SIG-M5 treated with dmso at 0.1 percent for 504 hours (cell line): ENCODE results near the gene FHL1.
"Not testable (repeated sequence)": the region's sequence is repeated elsewhere in the genome, so short reads cannot be mapped to it uniquely, and the experiment has no call there.

ENCODE experiments used
- DNase-seq: peaks from one replicate; lab custom pipeline; 2025; ENCODE audit not compliant: unreplicated experiment; lab: John Stamatoyannopoulos, UW

The FHL1 gene

DNA sequence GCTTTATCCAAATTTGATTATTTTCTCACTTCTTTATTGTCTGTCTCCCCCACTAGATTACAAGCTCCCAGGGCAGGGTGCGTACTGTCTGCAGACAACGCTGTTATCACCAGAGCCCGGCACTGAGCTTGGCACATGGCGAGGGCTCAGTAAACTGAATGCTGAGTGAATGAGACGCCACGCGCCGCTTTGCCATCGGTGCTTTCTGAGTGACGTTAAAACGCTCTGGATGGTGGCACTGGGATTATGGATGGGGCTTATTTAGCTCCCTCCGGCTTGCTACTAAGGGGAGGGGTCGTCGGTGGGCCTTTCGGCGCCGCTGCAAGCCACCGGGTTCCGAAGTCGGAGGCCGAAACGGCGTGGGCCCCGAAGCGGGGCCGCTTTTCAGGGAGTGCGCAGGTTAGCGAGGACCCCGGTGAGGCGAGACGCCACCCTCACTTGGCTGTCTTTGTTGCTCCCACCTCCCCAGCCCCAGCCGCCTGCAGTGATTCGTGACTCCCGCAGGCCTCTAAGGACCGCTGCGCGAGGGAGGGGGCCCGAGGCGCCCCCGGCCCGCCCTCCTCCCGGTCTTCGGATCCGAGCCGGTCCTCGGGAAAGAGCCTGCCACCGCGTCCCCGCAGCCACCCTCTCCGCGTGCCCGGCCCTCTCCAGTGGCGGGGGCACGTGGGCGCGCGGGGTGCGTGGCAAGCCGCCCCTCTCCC, 569 bp upstream of the FHL1 start:
- DNase-seq = no peak

DNA sequence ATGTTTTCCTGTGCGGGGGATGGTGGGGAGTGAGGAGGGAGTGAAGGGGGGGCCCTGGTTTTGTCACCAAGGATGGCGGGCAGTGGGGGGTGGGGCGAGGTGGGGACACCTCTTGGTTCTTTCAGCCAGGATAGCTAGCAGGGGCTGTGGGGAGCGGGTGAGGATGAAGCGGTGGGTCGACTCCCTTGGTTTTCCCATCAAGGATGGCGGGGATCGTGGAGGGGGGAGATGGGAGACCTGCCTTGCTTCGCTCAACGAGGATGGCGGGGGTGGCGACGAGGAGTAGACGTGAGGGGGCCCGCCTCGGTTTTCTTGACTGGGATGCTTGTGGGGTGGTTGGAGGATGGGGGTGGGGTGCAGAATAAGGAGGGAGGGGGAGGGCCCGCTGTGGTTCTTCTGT, 643 bp downstream of the FHL1 start:
- DNase-seq = no peak

DNA sequence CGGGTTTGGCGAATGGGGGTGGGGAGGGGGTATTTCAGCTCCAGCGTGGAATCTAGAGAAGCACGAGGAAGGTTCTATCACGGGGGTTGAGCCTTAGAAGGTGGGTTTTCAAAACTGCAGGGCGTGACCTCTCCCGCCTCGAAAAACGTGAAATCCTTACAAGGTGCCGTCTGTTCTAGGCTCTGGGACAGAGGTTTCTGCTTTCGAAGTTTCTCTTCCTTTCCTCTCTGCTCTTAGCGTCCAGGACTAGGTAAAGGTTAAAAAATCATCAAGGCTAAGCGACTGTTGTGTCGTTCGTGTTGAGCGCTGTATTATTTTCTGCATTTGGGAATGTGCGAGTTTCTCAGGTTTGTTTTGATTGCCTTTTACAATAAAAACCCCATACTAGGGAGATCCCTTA, 1.1 kb downstream of the FHL1 start:
- no peak for DNase-seq

DNA sequence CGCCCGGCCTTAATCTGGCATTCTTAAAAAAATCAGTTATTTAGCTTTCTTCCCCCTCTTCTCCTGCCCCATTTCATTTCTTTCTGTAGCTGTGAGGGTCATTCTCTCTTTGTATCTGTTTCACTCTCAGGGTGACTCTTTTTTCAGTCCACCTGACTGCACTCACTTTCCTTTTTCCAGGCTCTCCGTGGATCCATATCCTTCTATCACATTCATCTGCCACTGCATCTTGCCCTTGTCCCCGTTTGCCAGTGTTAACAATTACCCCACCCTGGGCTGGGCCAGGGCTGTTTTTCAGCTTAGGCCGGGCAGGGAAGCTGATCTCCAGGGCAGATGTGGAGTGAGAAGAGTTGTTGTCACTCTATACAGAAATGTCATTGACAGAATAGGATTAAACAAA, 7.7 kb downstream of the FHL1 start:
- no peak for DNase-seq

DNA sequence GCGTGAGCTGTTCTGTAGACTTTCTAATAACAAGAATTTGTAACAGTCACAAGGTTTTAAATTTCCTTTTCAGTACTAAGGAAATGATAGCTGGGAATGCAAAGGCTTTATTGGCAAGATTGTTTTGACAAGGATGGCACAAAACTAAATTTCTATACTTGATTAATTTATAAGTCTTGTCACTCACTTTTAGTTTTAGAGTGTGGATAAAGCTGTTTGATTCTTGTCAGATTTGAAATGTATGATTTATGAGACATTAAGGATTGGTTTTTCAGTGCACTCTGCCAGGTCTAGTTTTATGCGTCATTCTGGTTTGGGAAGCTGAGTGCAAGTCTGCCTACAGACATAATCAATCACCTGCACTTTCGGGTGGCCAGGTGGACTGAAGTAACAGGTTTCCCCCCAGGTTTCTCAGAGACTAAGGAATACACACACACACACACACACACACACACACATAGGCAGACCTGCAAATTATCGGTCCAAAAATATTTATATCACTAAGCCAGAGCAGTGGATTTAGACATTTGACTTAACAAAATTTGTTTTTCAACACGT, 9.3 kb downstream of the FHL1 start:
- no peak for DNase-seq

DNA sequence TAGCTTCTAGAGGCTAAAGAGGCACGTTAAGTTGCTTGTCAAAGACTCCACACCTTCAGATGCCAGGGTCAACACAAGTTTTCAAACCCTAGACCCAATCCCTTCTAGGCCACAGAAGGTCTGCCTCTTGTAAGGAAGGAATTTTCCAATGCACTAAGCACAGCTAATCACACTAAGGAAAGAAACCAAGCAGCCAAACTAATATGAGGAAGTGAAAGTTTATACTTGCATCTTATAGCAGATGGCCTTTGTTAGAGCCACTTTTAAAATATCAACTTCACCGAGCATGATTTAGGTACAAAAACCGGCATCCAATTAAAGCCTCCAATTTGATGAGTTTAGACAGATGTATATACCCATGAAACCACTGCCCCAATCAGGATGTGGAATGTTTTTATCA, 9.9 kb downstream of the FHL1 start:
- DNase-seq = peak; percentile 16

DNA sequence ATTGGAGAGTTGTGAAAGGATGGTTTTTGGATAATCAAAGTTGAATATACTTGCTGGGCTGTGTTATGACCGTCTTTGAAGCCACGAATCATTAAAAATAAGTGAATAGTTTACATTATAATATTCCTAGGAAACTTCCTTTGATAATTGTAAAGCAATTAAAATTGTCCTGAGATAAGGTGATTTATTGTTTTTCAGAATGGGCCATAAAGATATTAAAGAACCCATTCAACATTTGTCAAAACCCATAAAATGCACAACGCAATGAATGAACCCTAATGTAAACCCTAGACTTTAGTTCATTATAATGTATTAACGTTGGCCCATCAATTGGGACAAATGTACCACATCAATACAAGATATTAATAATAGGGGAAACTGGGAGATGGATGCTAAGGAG, 11.4 kb downstream of the FHL1 start:
- no peak for DNase-seq

DNA sequence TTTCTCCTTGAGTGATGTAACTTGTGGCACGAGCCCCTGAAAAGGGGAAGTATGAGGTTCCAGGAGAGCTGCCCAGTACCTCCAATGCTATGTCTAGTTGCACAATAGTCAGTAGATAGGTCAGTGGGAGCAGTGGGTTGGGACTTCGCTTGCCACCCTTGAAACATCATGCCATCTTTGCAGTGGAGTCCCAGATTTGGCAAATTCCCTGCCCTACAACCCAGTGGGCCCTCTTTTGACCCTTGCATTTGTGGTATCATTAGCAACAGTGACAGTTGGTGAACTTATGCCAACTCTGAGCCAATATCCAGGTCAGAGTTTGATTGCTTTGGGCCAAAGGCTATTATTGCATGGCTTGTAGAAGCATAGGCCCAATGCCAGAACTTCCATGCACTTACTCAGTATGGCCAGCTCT, 12.3 kb downstream of the FHL1 start:
- DNase-seq = peak; percentile 44

DNA sequence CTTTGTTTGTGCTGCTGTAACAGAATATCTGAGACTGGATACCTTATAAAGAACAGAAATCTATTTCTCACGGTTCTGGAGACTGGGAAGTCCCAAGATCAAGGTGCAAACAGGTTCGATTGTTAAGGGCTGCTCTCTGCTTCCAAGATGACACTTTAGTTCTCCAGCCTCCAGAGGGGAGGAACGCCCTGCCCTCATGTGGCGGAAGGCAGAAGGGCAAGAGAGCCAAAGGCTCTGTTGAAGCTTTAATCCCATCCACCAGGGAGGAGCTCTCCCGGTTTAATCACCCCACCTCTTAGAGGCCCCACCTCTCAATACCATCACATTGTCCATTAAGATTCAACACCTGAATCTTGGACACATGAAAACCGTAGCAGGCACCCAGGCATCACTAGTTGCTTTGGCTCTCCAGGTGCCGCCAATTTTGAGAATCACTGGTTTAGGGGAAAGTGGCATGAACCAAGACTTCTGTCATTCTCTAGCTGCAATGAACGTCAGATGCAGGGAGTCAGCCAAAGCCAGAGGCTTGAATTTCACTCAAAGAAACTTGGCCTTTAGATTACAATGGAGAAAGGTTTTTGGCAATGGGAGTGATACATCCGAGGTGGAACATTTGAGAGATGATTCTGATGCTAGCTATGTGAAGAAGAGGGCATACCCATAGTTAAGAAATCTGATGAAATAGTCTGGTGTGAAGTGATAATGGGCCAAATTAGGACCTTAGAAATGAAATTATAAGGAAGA, 15.7 kb downstream of the FHL1 start:
- peak; percentile 20 for DNase-seq

DNA sequence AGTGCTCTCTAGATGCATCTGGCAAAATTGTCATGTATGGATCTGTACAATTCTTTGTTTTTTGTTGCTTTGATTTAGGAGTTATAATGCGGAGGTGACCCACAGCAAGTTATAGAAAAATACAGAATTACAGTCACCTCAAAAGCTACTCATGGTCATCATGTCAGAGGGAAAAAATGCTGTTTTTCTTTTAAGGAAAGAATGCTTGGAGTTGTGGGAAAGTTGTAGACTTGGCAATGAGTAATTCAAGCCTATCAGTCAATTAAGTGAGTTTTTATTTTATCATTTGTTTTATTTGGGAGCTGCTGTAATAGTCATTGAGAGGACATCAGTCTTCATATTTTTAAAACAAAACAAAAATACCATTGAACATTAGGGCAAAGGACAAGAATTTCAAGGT, 16.4 kb downstream of the FHL1 start:
- DNase-seq = no peak

DNA sequence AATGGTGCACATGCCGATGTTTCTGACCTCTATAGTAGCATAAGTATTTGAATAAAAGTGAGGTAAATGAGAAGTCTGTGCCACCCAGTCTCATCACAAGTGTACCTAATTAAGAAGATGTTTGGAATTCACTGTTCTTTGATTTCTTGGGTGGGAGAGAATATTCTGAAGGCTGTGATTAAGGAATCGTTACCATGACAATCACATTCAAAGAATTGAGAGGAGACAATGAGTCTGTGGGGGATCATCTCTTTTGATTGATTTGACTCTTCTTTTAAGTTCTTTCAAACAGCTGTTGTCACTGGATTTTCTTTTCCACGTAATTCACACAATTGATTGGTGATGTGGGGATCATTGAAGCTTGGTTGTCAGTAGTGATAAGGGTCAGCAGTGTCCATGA, 18.1 kb downstream of the FHL1 start:
- DNase-seq = no peak

DNA sequence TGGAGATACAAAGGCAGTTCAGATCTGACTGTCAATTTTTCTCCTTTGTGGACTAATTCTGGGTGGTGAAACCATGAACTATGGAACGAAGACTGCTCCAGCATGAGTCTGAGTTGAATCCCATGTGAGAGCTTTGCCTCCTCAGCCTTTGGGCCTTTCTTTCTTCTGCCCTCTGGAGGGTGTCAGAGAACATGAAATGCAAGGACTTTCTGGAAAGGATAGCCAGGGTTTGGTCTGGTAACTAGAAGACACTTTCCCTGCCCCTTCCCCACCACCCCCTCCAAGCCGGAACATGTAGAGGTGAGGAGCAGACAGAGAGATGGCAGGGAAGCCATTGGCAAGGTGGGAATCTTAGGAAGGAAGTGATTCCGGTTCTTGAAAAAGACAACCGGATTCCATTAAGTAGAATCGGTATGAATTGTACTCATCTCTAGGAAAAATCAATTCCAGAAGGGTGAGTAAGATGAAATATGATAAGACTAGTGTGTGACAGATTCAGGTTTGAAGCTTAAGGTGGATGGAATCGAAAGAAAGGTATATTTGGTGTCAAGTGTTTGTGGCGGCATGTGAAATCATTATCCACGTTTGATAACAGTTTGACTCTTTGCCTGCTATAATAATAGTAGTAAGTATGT, 19.0 kb downstream of the FHL1 start:
- DNase-seq = no peak

DNA sequence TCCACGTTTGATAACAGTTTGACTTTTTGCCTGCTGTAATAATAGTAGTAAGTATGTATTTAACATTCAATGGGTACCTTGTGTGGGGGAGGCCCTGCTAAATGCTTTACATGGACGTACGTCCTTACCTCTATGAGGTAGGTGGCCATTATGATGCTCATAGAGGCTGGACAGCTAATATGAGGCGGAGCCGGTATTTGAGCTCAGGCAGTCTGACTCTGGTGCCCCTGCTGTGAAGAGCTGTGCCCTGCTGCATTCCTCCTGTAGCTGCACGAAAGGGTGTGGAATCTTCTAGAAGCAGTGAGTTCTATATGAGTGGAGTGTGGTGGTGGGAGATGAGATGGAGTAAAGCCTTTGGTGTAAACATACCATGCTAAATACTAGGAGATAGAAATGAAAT, 20.7 kb downstream of the FHL1 start:
- not testable (repeated sequence) for DNase-seq

DNA sequence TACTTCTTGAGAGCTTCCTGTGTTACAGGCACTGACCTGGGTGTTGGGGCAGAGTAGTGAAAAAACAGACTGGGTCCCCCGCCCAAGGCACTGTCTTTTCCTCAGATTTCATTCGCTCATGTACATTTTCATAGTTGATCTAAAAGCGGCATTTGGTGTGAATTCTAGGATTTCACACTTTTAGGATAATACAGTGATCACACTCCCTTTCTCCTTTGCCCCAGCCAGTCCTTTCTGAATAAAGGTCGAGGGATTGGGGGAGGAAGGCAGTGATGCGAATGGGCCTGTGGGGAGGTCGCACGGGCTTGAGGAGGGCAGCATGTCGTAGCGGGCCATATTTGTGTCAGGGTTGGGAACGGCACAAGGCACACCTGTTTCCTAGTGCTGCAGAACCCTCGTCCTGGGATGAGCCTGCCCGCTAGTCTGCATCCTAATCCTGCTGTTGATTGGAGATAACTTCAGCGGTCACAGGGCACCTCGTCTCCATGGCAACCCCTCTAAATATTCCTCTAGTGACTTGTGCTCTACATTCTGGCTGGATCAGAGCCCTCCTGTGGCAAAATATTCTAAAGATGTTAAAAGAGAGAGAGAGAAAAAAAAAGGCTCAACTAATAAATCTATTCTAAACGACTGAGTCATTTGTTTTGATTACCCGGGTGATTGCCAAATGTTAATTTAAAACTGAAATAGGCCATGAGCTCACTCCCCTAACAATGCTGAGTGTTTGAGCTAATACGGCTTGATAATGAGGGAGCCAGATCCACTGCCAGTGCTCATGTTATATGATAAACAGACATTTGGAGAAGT, 21.8 kb downstream of the FHL1 start:
- no peak for DNase-seq

DNA sequence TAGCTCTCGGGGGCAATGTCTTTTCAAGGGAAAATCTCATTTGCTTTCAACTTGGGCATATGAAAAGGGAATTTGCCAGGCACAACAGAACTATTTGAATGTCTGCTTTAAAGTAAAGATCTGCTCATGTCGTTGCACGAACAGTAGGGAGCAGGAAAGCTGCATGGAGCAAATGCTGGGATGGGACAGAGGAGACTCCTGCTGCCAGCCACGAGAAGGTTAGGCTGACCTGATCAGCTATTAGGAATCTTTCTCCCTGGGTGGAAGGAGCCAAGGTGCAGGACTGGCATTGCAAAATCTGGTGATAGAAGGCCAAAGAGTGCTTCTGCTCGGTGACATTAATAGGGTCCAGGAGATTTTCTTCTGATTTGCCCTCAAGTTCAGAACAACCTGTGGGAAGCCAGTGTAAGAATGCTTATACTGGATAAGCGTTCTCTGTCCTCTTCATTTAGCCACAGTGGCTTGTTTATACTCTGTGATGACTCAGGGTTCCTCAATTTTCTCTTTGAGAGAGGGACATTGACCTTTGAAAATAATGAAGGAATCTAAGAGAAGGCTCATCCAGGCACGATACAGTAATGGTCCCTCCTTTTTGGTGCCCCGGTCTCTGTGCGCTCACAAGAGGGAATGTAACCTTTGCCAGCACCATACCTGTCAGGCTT, 22.9 kb downstream of the FHL1 start:
- no peak for DNase-seq

DNA sequence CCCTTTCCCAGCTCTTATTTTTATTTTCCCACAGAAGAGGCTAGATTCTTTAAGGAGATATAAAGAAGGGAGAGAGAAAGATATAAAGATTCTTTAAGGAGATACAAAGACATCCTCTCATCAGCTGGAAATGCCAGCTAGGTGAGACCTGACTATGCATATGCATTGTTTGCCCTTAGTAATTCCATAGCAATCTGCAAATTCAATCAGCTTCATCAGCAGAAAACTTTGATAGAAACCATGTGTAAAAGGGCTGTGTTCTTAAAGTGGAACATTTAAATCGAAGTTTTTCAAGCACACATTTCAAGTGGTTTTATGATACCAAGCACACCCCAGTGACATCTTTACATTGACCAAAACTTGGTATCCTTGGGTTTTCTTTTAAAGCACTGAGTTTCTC, 24.1 kb downstream of the FHL1 start:
- no peak for DNase-seq

DNA sequence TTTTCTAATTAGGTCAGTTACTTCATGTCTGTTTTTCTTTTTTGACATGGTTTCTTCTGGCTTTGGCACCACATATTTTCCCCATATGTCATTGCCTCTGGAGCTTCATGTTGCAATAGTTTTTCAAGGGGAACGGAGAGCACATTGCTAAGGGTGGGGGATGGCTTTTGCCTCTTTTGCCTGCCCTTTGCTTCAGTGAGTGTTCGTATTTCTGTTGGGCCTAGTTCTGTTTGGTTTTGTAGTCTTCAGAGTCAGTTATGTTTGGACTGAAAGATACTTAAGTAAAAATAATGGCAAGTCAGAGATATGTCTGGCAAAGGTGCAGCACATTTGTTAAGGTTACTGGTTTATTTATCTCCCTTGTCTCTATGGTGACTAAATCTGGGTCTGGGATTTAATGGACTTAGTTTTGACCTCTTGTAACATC, 29.1 kb downstream of the FHL1 start:
- no peak for DNase-seq

DNA sequence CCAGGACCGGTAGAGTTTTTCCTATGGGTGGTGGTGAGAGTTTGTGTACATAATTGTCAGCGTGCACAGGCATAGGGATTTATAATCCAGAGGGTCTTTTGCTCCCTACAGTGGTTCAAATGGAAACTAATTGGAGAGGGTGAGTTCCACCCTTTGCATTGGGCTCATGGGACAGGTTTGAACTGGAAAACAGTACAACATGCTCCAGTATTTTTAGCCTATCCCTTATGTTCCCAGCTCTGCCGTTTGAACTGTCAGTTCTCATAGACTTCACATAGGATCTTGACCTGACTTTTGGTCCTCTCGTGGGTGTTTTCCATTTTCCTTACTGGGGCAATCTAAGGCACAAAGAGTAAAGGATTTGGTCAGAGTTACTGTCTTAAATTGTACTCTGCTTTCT, 31.8 kb downstream of the FHL1 start:
- no peak for DNase-seq

DNA sequence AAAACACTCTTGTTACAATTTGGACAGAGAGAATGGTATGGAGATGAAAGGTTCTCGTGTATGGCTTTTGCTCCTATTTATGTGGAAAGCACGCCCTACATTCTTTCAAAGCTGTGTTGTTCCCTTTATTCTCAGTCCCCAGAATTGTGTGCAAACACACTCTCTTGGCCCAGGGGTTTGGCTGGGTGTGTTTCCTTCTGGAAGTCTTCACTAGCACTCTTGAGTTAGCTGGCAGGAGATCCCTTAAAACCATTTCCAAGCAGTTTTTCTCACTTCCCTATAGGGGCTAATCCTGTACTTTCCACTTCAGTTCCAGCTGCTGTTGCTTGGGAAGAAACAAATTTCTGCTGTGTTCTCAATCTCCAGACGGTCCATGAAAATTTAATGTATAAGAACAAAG, 35.1 kb downstream of the FHL1 start:
- no peak for DNase-seq

DNA sequence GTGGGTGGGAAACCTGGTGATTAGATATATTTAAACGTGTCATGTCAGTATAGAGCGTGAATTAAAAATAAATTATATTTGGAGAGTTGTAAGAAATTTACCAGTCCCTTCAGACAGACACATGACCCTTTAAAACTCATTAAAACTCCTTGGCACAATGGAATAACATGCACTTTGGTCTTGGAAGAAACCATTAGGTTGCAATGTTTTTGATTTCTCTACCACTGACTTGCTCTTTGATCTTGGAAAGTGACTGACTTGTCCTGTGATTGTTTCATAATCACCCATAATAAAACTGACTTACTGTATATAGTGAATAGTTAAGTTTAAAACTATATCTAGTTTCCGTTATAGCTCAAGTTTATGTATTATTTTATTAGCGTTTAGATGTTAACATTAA, 35.8 kb downstream of the FHL1 start:
- no peak for DNase-seq

DNA sequence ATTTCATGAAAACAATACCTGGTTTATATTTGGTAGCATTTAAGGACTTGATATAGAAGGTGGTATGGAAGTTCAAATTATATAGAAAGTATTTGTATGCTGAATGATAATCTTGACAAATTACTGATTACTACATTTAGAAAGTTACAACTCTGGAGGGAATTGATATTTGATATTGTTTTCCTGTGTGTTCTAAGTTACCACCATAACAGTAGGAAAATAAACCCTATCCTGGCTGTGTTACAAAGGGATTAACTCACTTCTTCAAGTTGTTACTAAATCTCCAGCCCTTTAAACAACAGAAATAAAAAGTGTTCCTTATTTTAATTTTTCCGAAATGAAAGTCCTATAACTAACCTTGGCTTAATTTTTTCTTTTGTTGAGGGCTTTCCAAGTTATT, 36.6 kb downstream of the FHL1 start:
- no peak for DNase-seq
